ENCODE measurements around the gene CLCF1.
A peak's percentile ranks its signal among the peaks of the same experiment; 100 is the strongest.
"Not testable (repeated sequence)": the region's sequence is repeated elsewhere in the genome, so short reads cannot be mapped to it uniquely, and the experiment has no call there.

CLCF1 gene

GRCh38 chr11:67405688-67406339, 32.4 kb upstream of the CLCF1 start:
- H3K4me1 ChIP-seq (ENCODE audit: control insufficient read depth, insufficient read depth, low read depth, low read length) = peaks cover 12% of the 10 kb centered on the region
- no peak overlapping the region for H3K23ac ChIP-seq (ENCODE audit: low read length in 2 of 2)
- no peak overlapping the region for H4K8ac ChIP-seq (ENCODE audit: low read length)
- no peak overlapping the region for H3K18ac ChIP-seq (ENCODE audit: low read depth in 1 of 2, low read length in 2 of 2)
- no peak overlapping the region for H2BK5ac ChIP-seq (ENCODE audit: low read depth, low read length, poor library complexity, severe bottlenecking)
- H3K14ac ChIP-seq (ENCODE audit: low read length in 2 of 2) = no peak overlapping the region
- H3K9me3 ChIP-seq (ENCODE audit: control insufficient read depth, low read length) = no peaks in the 10 kb centered on the region
- H2BK15ac ChIP-seq (ENCODE audit: low read depth, poor library complexity, severe bottlenecking) = no peak overlapping the region
- no peak overlapping the region for H2BK120ac ChIP-seq (ENCODE audit: low read depth, low read length)
- H2AK5ac ChIP-seq (ENCODE audit: low read length, severe bottlenecking) = no peak overlapping the region
- H3K79me1 ChIP-seq (replicated peaks; ENCODE audit: low read length, poor library complexity, severe bottlenecking) = no peaks in the 10 kb centered on the region
- peaks cover 12 to 49% of the 10 kb centered on the region in 2 experiments for H3K27me3 ChIP-seq (ENCODE audit: control insufficient read depth in 1 of 2, insufficient read depth in 1 of 2, low read length in 2 of 2)
- no peak overlapping the region for H3K27ac ChIP-seq (ENCODE audit: low read length, poor library complexity, severe bottlenecking)
- 89% methylated on average over 9 of the region's 9 CpGs for WGBS
- H2BK12ac ChIP-seq (ENCODE audit: low read length in 2 of 2) = peak overlapping the region in 1 of 2 experiments; percentile 23
- no peak overlapping the region for H2AFZ ChIP-seq (ENCODE audit: low read depth, low read length)
- H3K4me2 ChIP-seq (ENCODE audit: low read length, poor library complexity, severe bottlenecking) = no peak overlapping the region
- no peak overlapping the region for H4K91ac ChIP-seq (ENCODE audit: low read length)
- no peak overlapping the region for H3K4me3 ChIP-seq (ENCODE audit: insufficient read depth in 1 of 2, low read depth in 1 of 2, low read length in 2 of 2)
- no peak overlapping the region for H3K9ac ChIP-seq (ENCODE audit: low read length)
- no peak overlapping the region for H3K4ac ChIP-seq (ENCODE audit: low read depth in 1 of 2, low read length in 2 of 2)
- H3K36me3 ChIP-seq (ENCODE audit: control insufficient read depth in 1 of 2, insufficient read depth in 2 of 2, low read depth in 1 of 2, low read length in 2 of 2) = no peaks in the 10 kb centered on the region
- DNase-seq = no peak

GRCh38 chr11:67405196-67405567, 31.8 kb upstream of the CLCF1 start:
- WGBS = 100% methylated on average over 6 of the region's 6 CpGs
- H2AFZ ChIP-seq (ENCODE audit: low read depth, low read length) = no peak overlapping the region
- no peak overlapping the region for H3K14ac ChIP-seq (ENCODE audit: low read length in 2 of 2)
- H4K8ac ChIP-seq (ENCODE audit: low read length) = no peak overlapping the region
- H3K23ac ChIP-seq (ENCODE audit: low read length in 2 of 2) = no peak overlapping the region
- H3K4me3 ChIP-seq (ENCODE audit: insufficient read depth in 1 of 2, low read depth in 1 of 2, low read length in 2 of 2) = no peak overlapping the region
- peak overlapping the region in 1 of 2 experiments; percentile 1 for H3K18ac ChIP-seq (ENCODE audit: low read depth in 1 of 2, low read length in 2 of 2)
- H3K79me1 ChIP-seq (replicated peaks; ENCODE audit: low read length, poor library complexity, severe bottlenecking) = no peaks in the 10 kb centered on the region
- no peak overlapping the region for H2BK12ac ChIP-seq (ENCODE audit: low read length in 2 of 2)
- peaks cover 6 to 43% of the 10 kb centered on the region in 2 experiments for H3K27me3 ChIP-seq (ENCODE audit: control insufficient read depth in 1 of 2, insufficient read depth in 1 of 2, low read length in 2 of 2)
- no peak overlapping the region for H3K4me2 ChIP-seq (ENCODE audit: low read length, poor library complexity, severe bottlenecking)
- peaks cover 3 to 5% of the 10 kb centered on the region in 2 experiments for H3K36me3 ChIP-seq (ENCODE audit: control insufficient read depth in 1 of 2, insufficient read depth in 2 of 2, low read depth in 1 of 2, low read length in 2 of 2)
- no peak overlapping the region for H3K9ac ChIP-seq (ENCODE audit: low read length)
- no peak overlapping the region for H2BK5ac ChIP-seq (ENCODE audit: low read depth, low read length, poor library complexity, severe bottlenecking)
- H2AK5ac ChIP-seq (ENCODE audit: low read length, severe bottlenecking) = no peak overlapping the region
- H3K4me1 ChIP-seq (ENCODE audit: control insufficient read depth, insufficient read depth, low read depth, low read length) = peaks cover 18% of the 10 kb centered on the region
- no peak overlapping the region for H3K4ac ChIP-seq (ENCODE audit: low read depth in 1 of 2, low read length in 2 of 2)
- no peak overlapping the region for H3K27ac ChIP-seq (ENCODE audit: low read length, poor library complexity, severe bottlenecking)
- DNase-seq = no peak
- no peak overlapping the region for H2BK120ac ChIP-seq (ENCODE audit: low read depth, low read length)
- H4K91ac ChIP-seq (ENCODE audit: low read length) = peak overlapping the region; percentile 9
- H3K9me3 ChIP-seq (ENCODE audit: control insufficient read depth, low read length) = no peaks in the 10 kb centered on the region
- H2BK15ac ChIP-seq (ENCODE audit: low read depth, poor library complexity, severe bottlenecking) = no peak overlapping the region

DNA sequence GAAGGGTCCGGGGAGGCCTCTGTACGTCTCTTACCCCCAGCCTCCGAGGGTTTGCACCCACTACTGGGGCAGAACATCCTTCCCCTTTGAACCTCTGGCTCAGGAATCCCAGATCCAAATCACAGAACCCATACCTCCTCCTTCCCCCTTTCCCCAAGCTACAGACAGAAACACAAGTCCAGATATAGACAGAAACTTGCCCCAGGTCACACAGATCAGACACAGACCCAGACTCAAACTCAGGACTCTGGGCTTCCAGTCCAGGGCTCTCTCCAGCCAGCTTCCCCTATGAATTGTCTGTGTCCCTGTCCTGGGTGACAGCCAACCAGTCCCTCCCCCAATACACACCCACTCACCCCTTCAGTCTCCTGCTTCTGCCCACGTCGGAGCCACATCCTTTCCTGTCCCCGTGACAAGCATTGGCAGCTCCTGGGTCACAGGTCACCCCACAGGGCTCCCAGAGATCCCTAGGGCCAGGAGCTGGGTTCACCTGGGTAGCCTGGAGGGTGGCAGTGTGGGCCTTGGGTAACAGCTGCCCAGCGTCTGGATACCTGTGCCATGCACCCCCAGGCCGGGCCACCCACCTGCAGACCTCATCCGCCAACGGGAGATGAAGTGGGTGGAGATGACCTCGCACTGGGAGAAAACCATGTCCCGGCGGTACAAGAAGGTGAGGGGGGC, 31.3 kb upstream of the CLCF1 start:
- no peak overlapping the region for H3K18ac ChIP-seq (ENCODE audit: low read depth in 1 of 2, low read length in 2 of 2)
- no peak overlapping the region for H2BK15ac ChIP-seq (ENCODE audit: low read depth, poor library complexity, severe bottlenecking)
- H3K4ac ChIP-seq (ENCODE audit: low read depth in 1 of 2, low read length in 2 of 2) = no peak overlapping the region
- no peak overlapping the region for H2BK120ac ChIP-seq (ENCODE audit: low read depth, low read length)
- H3K23ac ChIP-seq (ENCODE audit: low read length in 2 of 2) = no peak overlapping the region
- no peak overlapping the region for H3K4me2 ChIP-seq (ENCODE audit: low read length, poor library complexity, severe bottlenecking)
- no peak overlapping the region for H2AFZ ChIP-seq (ENCODE audit: low read depth, low read length)
- H4K8ac ChIP-seq (ENCODE audit: low read length) = no peak overlapping the region
- peak overlapping the region; percentile 9 for H4K91ac ChIP-seq (ENCODE audit: low read length)
- DNase-seq = no peak
- WGBS = 87% methylated on average over 13 of the region's 13 CpGs
- H3K14ac ChIP-seq (ENCODE audit: low read length in 2 of 2) = no peak overlapping the region
- no peak overlapping the region for H3K9ac ChIP-seq (ENCODE audit: low read length)
- peaks cover under 1 to 37% of the 10 kb centered on the region in 2 experiments for H3K27me3 ChIP-seq (ENCODE audit: control insufficient read depth in 1 of 2, insufficient read depth in 1 of 2, low read length in 2 of 2)
- no peak overlapping the region for H3K27ac ChIP-seq (ENCODE audit: low read length, poor library complexity, severe bottlenecking)
- H2BK12ac ChIP-seq (ENCODE audit: low read length in 2 of 2) = no peak overlapping the region
- H2BK5ac ChIP-seq (ENCODE audit: low read depth, low read length, poor library complexity, severe bottlenecking) = no peak overlapping the region
- peaks cover 20% of the 10 kb centered on the region for H3K4me1 ChIP-seq (ENCODE audit: control insufficient read depth, insufficient read depth, low read depth, low read length)
- H3K9me3 ChIP-seq (ENCODE audit: control insufficient read depth, low read length) = no peaks in the 10 kb centered on the region
- H3K36me3 ChIP-seq (ENCODE audit: control insufficient read depth in 1 of 2, insufficient read depth in 2 of 2, low read depth in 1 of 2, low read length in 2 of 2) = peaks cover 5 to 7% of the 10 kb centered on the region in 2 experiments
- H2AK5ac ChIP-seq (ENCODE audit: low read length, severe bottlenecking) = no peak overlapping the region
- H3K4me3 ChIP-seq (ENCODE audit: insufficient read depth in 1 of 2, low read depth in 1 of 2, low read length in 2 of 2) = no peak overlapping the region
- no peaks in the 10 kb centered on the region for H3K79me1 ChIP-seq (replicated peaks; ENCODE audit: low read length, poor library complexity, severe bottlenecking)

GRCh38 chr11:67403085-67403484, 29.7 kb upstream of the CLCF1 start:
- H3K4ac ChIP-seq (ENCODE audit: low read depth in 1 of 2, low read length in 2 of 2); H2BK15ac ChIP-seq (ENCODE audit: low read depth, poor library complexity, severe bottlenecking); H3K4me3 ChIP-seq (ENCODE audit: insufficient read depth in 1 of 2, low read depth in 1 of 2, low read length in 2 of 2); H4K8ac ChIP-seq (ENCODE audit: low read length); H3K27ac ChIP-seq (ENCODE audit: low read length, poor library complexity, severe bottlenecking); H2AFZ ChIP-seq (ENCODE audit: low read depth, low read length); H2AK5ac ChIP-seq (ENCODE audit: low read length, severe bottlenecking); H4K91ac ChIP-seq (ENCODE audit: low read length); H3K9ac ChIP-seq (ENCODE audit: low read length); H3K4me2 ChIP-seq (ENCODE audit: low read length, poor library complexity, severe bottlenecking); H3K18ac ChIP-seq (ENCODE audit: low read depth in 1 of 2, low read length in 2 of 2); H2BK12ac ChIP-seq (ENCODE audit: low read length in 2 of 2); H3K23ac ChIP-seq (ENCODE audit: low read length in 2 of 2); DNase-seq; H3K9me3 ChIP-seq (ENCODE audit: control insufficient read depth, low read length); H2BK120ac ChIP-seq (ENCODE audit: low read depth, low read length); H2BK5ac ChIP-seq (ENCODE audit: low read depth, low read length, poor library complexity, severe bottlenecking); H3K14ac ChIP-seq (ENCODE audit: low read length in 2 of 2); H3K79me1 ChIP-seq (replicated peaks; ENCODE audit: low read length, poor library complexity, severe bottlenecking): not testable (repeated sequence)
- 97% methylated on average over 9 of the region's 9 CpGs for WGBS
- Histone ChIP-seq H3K4me1 (ENCODE audit: control insufficient read depth, insufficient read depth, low read depth, low read length) (peaks cover 29% of the 10 kb centered on the region), H3K36me3 (ENCODE audit: control insufficient read depth in 1 of 2, insufficient read depth in 2 of 2, low read depth in 1 of 2, low read length in 2 of 2) (peaks cover 21 to 23% of the 10 kb centered on the region in 2 experiments), H3K27me3 (ENCODE audit: control insufficient read depth in 1 of 2, insufficient read depth in 1 of 2, low read length in 2 of 2) (peaks cover 0 to 22% of the 10 kb centered on the region in 2 experiments)
